ENCODE results near the gene ATP6V1E1.

ATP6V1E1 gene

DNA sequence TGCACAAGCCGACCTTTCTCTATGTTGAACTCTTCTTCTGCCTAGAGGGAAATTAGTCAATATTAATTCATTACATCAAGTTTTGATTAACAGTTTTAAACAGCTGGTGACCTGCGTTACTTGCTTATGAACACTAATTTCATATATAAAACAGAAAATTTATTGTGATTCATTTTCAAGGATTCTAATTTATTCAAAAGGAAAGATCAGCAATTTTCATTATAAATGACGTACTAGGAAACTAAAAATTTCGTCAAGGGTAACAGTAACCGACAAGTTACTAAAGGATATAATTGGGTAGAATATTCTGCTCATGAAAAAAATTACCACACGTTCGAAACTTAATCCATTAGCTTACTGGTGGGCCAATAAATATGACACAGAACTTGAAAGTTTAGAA lies 15.3 kb downstream of the ATP6V1E1 start:
- in situ Hi-C loops (cut with HindIII; ENCODE audit: low pct_unique_long_range_greater_than_20kb, low sequenced_read_pairs), result no loop called here
- no peak for DNase-seq (ENCODE audit: low read depth in 1 of 2, low spot score in 1 of 2)

DNA sequence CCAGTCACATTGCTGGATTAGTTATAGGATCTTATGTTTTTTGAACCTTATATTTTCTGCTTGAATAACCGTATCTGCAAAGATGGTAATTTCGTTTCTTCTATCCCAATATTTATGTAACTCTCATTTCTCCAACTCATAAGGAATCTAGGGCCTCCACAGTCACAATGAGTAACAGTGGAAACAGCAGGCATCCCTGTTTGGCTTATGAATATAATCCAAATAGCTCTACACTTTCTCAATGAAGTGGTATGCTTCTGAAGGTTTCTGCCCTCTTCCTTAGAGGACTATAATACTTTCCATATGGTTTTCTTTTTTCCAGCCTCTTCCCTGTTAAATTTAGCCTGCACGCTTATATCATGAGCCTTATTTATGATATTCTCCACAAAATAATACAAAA lies 16.5 kb downstream of the ATP6V1E1 start:
- no peak for TF ChIP-seq JUND (IDR thresholded peaks at IDR 0.05; ENCODE audit: low read depth)
- in situ Hi-C loops (cut with HindIII; ENCODE audit: low pct_unique_long_range_greater_than_20kb, low sequenced_read_pairs), result no loop called here
- DNase-seq (ENCODE audit: low read depth in 1 of 2, low spot score in 1 of 2), result no peak

More for the DNA sequence above, 15.3 kb downstream of the ATP6V1E1 start:
- TF ChIP-seq JUND (IDR thresholded peaks at IDR 0.05; ENCODE audit: low read depth), result no peak

- no peak for DNase-seq (ENCODE audit: low read depth in 1 of 2, low spot score in 1 of 2)
- in situ Hi-C loops (cut with HindIII; ENCODE audit: low pct_unique_long_range_greater_than_20kb, low sequenced_read_pairs), result no loop called here
- TF ChIP-seq JUND (IDR thresholded peaks at IDR 0.05; ENCODE audit: low read depth), result no peak
Observed at GRCh38 chr22:17607891-17608521, 20.5 kb downstream of the ATP6V1E1 start.

DNA sequence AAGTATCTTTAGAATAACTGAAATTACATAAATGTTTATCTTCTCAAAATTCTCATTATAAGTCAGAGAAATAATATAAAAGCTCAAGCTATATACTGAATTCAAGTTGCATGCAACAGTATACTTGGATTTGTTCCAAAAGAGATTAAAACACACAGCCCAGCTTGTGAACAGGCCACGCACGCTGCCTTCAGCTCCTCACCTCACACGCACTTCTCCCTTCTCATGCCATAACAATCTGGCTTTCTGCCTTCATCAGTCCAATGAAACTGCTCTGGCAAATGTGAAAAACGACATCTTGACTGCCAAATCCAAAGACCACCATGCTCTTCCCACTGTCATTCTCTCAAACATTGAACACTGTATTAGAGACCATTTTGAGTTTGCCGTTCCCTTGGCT lies 22.1 kb downstream of the ATP6V1E1 start:
- no peak for DNase-seq (ENCODE audit: low read depth in 1 of 2, low spot score in 1 of 2)
- in situ Hi-C loops (cut with HindIII; ENCODE audit: low pct_unique_long_range_greater_than_20kb, low sequenced_read_pairs), result no loop called here
- TF ChIP-seq JUND (IDR thresholded peaks at IDR 0.05; ENCODE audit: low read depth), result no peak

- no peak for DNase-seq (ENCODE audit: low read depth in 1 of 2, low spot score in 1 of 2)
- no peak for TF ChIP-seq JUND (IDR thresholded peaks at IDR 0.05; ENCODE audit: low read depth)
- in situ Hi-C loops (cut with HindIII; ENCODE audit: low pct_unique_long_range_greater_than_20kb, low sequenced_read_pairs), result no loop called here
Observed at GRCh38 chr22:17603668-17604067, 24.9 kb downstream of the ATP6V1E1 start.

DNA sequence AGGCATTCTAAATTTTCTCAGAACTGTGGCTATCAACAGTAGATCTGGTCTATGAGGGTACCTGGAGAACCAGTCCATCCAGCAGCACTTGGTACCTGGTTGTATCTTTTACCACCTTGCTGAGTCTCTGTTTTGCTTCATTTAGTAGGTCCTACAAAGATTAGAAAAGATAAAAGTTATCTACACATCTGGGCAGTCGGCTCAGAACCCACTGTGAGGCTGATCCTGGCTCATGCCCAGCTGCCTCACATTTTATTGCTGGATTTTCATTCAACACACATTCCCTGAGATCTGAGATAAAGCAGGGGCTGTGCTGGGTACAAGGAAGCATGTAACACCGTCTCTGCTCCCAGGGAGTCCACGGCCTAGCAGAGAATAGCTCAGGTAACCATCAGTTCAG lies 27.5 kb downstream of the ATP6V1E1 start:
- no peak for TF ChIP-seq JUND (IDR thresholded peaks at IDR 0.05; ENCODE audit: low read depth)
- in situ Hi-C loops (cut with HindIII; ENCODE audit: low pct_unique_long_range_greater_than_20kb, low sequenced_read_pairs), result no loop called here
- DNase-seq (ENCODE audit: low read depth in 1 of 2, low spot score in 1 of 2), result peak in 1 of 2 experiments; percentile 29

- TF ChIP-seq JUND (IDR thresholded peaks at IDR 0.05; ENCODE audit: low read depth), result no peak
- no peak for DNase-seq (ENCODE audit: low read depth in 1 of 2, low spot score in 1 of 2)
- in situ Hi-C loops (cut with HindIII; ENCODE audit: low pct_unique_long_range_greater_than_20kb, low sequenced_read_pairs), result no loop called here
Observed at GRCh38 chr22:17598318-17598717, 30.2 kb downstream of the ATP6V1E1 start.

DNA sequence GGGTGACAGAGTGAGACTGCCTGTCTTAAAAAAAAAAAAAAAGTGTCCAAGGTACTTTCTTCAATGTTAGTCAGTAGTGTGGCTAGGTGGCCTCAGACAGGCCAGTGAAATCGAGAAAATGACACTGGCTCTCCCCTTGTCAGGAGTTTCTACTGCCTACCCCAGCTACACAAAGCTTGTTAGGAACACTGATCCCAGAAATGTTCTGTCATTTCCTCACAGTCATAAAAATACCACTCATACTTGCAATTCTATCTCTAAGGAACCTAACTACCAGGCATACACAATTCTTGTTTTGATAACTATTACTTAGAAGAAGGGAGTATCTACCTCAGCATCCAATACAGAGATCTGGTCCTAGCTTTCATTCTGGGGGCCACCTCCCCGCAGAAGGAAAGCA lies 31.3 kb downstream of the ATP6V1E1 start:
- in situ Hi-C loops (cut with HindIII; ENCODE audit: low pct_unique_long_range_greater_than_20kb, low sequenced_read_pairs), result no loop called here
- no peak for TF ChIP-seq JUND (IDR thresholded peaks at IDR 0.05; ENCODE audit: low read depth)
- no peak for DNase-seq (ENCODE audit: low read depth in 1 of 2, low spot score in 1 of 2)

- DNase-seq (ENCODE audit: low read depth in 1 of 2, low spot score in 1 of 2), result no peak
- in situ Hi-C loops (cut with HindIII; ENCODE audit: low pct_unique_long_range_greater_than_20kb, low sequenced_read_pairs), result no loop called here
- no peak for TF ChIP-seq JUND (IDR thresholded peaks at IDR 0.05; ENCODE audit: low read depth)
Observed at GRCh38 chr22:17596226-17596625, 32.3 kb downstream of the ATP6V1E1 start.

DNA sequence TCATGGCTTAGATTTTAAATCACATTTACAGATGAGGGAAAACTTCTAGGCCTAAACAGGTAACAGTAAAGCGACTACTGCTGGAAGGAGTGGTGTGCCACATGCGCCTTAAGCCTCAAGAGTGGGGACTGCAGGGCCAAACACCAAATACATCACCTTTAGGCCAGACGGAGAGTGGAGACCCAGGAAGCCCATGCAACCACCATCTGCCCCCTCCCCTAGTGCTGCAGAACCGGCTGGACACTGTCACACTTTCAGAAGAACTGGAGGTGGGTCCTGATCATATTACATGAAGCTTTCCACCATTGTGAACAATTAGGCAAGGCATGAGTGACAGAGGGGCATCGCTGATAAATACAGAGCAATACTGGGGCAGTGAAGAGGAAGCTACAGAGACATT lies 36.3 kb downstream of the ATP6V1E1 start:
- in situ Hi-C loops (cut with HindIII; ENCODE audit: low pct_unique_long_range_greater_than_20kb, low sequenced_read_pairs), result no loop called here
- no peak for TF ChIP-seq JUND (IDR thresholded peaks at IDR 0.05; ENCODE audit: low read depth)
- no peak for DNase-seq (ENCODE audit: low read depth in 1 of 2, low spot score in 1 of 2)

DNA sequence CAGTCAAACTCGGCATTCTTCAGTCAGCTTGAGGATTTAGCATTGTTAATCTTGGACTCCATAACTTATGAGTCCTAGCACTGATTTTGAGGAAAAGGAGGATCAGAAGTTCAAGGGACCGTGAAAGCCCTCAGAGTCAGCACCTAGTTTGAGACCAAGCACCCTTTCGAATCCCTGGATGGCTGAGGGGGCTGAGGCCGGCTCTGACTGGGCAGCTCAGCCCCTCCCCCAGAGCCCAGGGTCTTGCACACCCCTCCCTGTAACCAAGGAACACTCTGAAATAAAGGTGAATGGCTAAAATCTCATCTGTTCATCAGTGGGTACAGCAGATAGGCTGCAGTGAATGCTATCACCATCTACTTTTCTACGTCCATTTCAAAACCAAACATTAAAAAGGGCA lies 38.0 kb downstream of the ATP6V1E1 start:
- no peak for TF ChIP-seq JUND (IDR thresholded peaks at IDR 0.05; ENCODE audit: low read depth)
- DNase-seq (ENCODE audit: low read depth in 1 of 2, low spot score in 1 of 2), result no peak
- in situ Hi-C loops (cut with HindIII; ENCODE audit: low pct_unique_long_range_greater_than_20kb, low sequenced_read_pairs), result no loop called here

DNA sequence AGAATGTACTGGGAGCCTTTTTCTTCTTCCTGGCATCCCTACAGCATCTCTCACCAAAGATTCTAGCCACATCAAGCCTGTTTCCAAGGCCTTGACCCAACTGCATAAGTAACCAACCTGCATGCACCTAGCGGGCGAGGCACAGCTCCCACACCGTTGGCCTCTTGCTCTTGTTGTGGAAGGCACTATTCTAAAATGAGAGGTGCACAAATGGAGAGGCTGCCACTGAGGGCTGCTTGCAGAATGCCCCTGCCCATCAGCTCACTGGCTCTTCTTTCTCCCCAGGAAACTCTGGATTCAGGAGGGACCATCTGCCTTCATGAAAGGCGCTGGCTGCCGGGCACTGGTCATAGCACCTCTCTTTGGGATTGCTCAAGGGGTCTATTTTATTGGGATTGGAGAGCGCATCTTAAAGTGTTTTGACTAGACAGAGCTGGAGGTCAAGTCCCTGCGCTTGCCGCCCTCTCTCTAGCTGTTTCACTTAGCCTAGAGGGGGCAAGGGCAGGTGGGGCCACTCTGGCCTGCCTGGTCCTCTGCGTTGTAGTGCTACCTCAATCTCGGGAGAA lies 38.7 kb downstream of the ATP6V1E1 start:
- in situ Hi-C loops (cut with HindIII; ENCODE audit: low pct_unique_long_range_greater_than_20kb, low sequenced_read_pairs), result no loop called here
- TF ChIP-seq JUND (IDR thresholded peaks at IDR 0.05; ENCODE audit: low read depth), result no peak
- no peak for DNase-seq (ENCODE audit: low read depth in 1 of 2, low spot score in 1 of 2)

GRCh38 chr22:17588606-17589005 lies 39.9 kb downstream of the ATP6V1E1 start:
- in situ Hi-C loops (cut with HindIII; ENCODE audit: low pct_unique_long_range_greater_than_20kb, low sequenced_read_pairs), result no loop called here
- no peak for TF ChIP-seq JUND (IDR thresholded peaks at IDR 0.05; ENCODE audit: low read depth)
- DNase-seq (ENCODE audit: low read depth in 1 of 2, low spot score in 1 of 2), result no peak

DNA sequence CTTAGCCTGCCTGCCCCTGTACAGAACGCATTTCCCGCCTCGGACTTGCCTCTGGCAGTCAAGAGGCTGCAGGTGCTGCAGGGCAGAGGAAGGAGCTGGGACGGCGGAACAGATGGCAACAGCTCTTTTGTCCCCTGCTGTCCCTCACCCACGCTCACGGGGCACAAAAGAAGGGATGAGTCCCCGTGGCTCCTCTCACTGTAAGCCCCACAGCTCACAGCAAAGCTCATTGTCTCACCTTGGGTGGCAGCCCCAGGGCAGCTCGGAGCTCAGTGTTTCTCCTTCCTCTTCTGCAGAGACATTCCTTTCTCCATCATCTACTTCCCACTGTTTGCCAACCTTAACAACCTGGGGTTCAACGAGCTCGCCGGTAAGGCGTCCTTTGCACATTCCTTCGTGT lies 40.9 kb downstream of the ATP6V1E1 start:
- no peak for DNase-seq (ENCODE audit: low read depth in 1 of 2, low spot score in 1 of 2)
- TF ChIP-seq JUND (IDR thresholded peaks at IDR 0.05; ENCODE audit: low read depth), result no peak
- in situ Hi-C loops (cut with HindIII; ENCODE audit: low pct_unique_long_range_greater_than_20kb, low sequenced_read_pairs), result no loop called here
